Activated CD4-positive, alpha-beta memory T cell treated with anti-CD3 and anti-CD28 coated beads, Interleukin-2, amount 10 ng/mL, durations not matched to agents 7 days and 5 days (primary cell): Measurements from ENCODE around the gene WDR33. TPM values are rescaled to one million over a fixed set of nuclear protein-coding genes. Genes with fewer than 3 reads are reported as not detected.
"Not testable (repeated sequence)": the region's sequence is repeated elsewhere in the genome, so short reads cannot be mapped to it uniquely, and the experiment has no call there.

Source experiments
- CTCF ChIA-PET: fragments of 350-600 bp; sonication (Branson Sonifier 250); formaldehyde crosslinking; loops from one replicate; lab custom pipeline; 2021; ENCODE audit warnings: antibody characterized with exemption, inconsistent platforms; lab: Charles Lee
- POLR2A ChIA-PET: fragments of 350-600 bp; sonication (Branson Sonifier 250); formaldehyde crosslinking; loops from one replicate; lab custom pipeline; 2021; ENCODE audit warnings: antibody characterized with exemption; lab: Charles Lee
- DNase-seq: peaks from one replicate; pipeline ENCODE4 v3.0.0-alpha.2; 2020
- H3K27ac Mint-ChIP-seq: one replicate; pipeline ENCODE4 v1.8.0; 2021; ENCODE audit warnings: mild to moderate bottlenecking, mixed read lengths
- H3K27me3 Mint-ChIP-seq: one replicate; pipeline ENCODE4 v1.8.0; 2021; ENCODE audit warnings: mixed read lengths
- H3K36me3 Mint-ChIP-seq: one replicate; pipeline ENCODE4 v1.8.0; 2021; ENCODE audit warnings: low read depth, mixed read lengths
- H3K4me1 Mint-ChIP-seq: one replicate; pipeline ENCODE4 v1.8.0; 2021; ENCODE audit warnings: mixed read lengths
- H3K4me3 Mint-ChIP-seq: one replicate; pipeline ENCODE4 v1.8.0; 2021; ENCODE audit warnings: mild to moderate bottlenecking, mixed read lengths
- H3K9me3 Mint-ChIP-seq: one replicate; pipeline ENCODE4 v1.8.0; 2021; ENCODE audit warnings: mixed read lengths
- total RNA-seq, 2 experiments: library from RNA; stranded (reverse); gene quantifications; one replicate each; pipeline ENCODE4 v1.2.3, GENCODE V29; 2021

Gene WDR33
- total RNA-seq, 2 experiments from 2014 or later: 63.7 to 65.1 TPM

GRCh38 chr2:127806860-127807259 lies 4.1 kb downstream of the WDR33 start:
- H3K4me3 Mint-ChIP-seq, H3K27me3 Mint-ChIP-seq, H3K9me3 Mint-ChIP-seq, DNase-seq, POLR2A ChIA-PET, H3K27ac Mint-ChIP-seq: not testable (repeated sequence)
- Mint-ChIP-seq H3K4me1 (peaks cover 54% of the 10 kb centered on the region), H3K36me3 (peaks cover 42% of the 10 kb centered on the region)
- CTCF ChIA-PET: interaction anchor here (0.7 kb wide), 1 partner anchor 22 kb away, joined by 4 read pairs; no protein-coding TSS in a partner anchor

GRCh38 chr2:127805491-127805890 lies 5.5 kb downstream of the WDR33 start:
- ChIA-PET CTCF (interaction anchor here (0.7 kb wide), 1 partner anchor 13 kb away, joined by 5 read pairs; no protein-coding TSS in a partner anchor), POLR2A (no interaction called here)
- Mint-ChIP-seq H3K36me3 (peaks cover 37% of the 10 kb centered on the region), H3K27ac (no peak overlapping the region), H3K27me3 (no peaks in the 10 kb centered on the region), H3K4me3 (no peak overlapping the region), H3K9me3 (no peaks in the 10 kb centered on the region), H3K4me1 (peaks cover 45% of the 10 kb centered on the region)
- no peak for DNase-seq

GRCh38 chr2:127799926-127800325 lies 11.0 kb downstream of the WDR33 start:
- CTCF ChIA-PET: no interaction called here
- no peak overlapping the region for H3K27ac Mint-ChIP-seq
- no peak for DNase-seq
- no peaks in the 10 kb centered on the region for H3K27me3 Mint-ChIP-seq
- H3K36me3 Mint-ChIP-seq: peaks cover 35% of the 10 kb centered on the region
- H3K4me3 Mint-ChIP-seq: no peak overlapping the region
- H3K9me3 Mint-ChIP-seq: no peaks in the 10 kb centered on the region
- POLR2A ChIA-PET: interaction anchor here (2.5 kb wide), 1 partner anchor 11 kb away, joined by 8 read pairs; the partner anchor contains the start of gene WDR33
- H3K4me1 Mint-ChIP-seq: peaks cover 22% of the 10 kb centered on the region

GRCh38 chr2:127796389-127796788 lies 14.6 kb downstream of the WDR33 start:
- ChIA-PET POLR2A (no interaction called here), CTCF (no interaction called here)
- no peak for DNase-seq
- Mint-ChIP-seq H3K27ac (no peak overlapping the region), H3K9me3 (no peaks in the 10 kb centered on the region), H3K36me3 (peaks cover 31% of the 10 kb centered on the region), H3K27me3 (no peaks in the 10 kb centered on the region), H3K4me1 (peaks cover 18% of the 10 kb centered on the region), H3K4me3 (no peak overlapping the region)

- Mint-ChIP-seq H3K4me1 (peaks cover 20% of the 10 kb centered on the region), H3K36me3 (peaks cover 37% of the 10 kb centered on the region)
- POLR2A ChIA-PET, H3K4me3 Mint-ChIP-seq, H3K27me3 Mint-ChIP-seq, H3K9me3 Mint-ChIP-seq, H3K27ac Mint-ChIP-seq, DNase-seq, CTCF ChIA-PET: not testable (repeated sequence)
These were observed 16.1 kb downstream of the WDR33 start for GRCh38 chr2:127794901-127795300.

- ChIA-PET POLR2A (no interaction called here), CTCF (no interaction called here)
- Mint-ChIP-seq H3K9me3 (no peaks in the 10 kb centered on the region), H3K4me3 (no peak overlapping the region), H3K27ac (no peak overlapping the region), H3K27me3 (no peaks in the 10 kb centered on the region), H3K4me1 (peaks cover 15% of the 10 kb centered on the region), H3K36me3 (peaks cover 30% of the 10 kb centered on the region)
- DNase-seq: no peak
These were observed 18.2 kb downstream of the WDR33 start for GRCh38 chr2:127792805-127793204.

GRCh38 chr2:127790694-127791529 lies 20.1 kb downstream of the WDR33 start:
- DNase-seq: no peak
- Mint-ChIP-seq H3K27me3 (no peaks in the 10 kb centered on the region), H3K36me3 (peaks cover 19% of the 10 kb centered on the region), H3K9me3 (no peaks in the 10 kb centered on the region), H3K27ac (no peak overlapping the region), H3K4me3 (no peak overlapping the region), H3K4me1 (peaks cover 7% of the 10 kb centered on the region)
- CTCF ChIA-PET: no interaction called here
- POLR2A ChIA-PET: no interaction called here

- Mint-ChIP-seq H3K9me3 (no peaks in the 10 kb centered on the region), H3K4me1 (peaks cover 9% of the 10 kb centered on the region), H3K4me3 (no peak overlapping the region), H3K27me3 (no peaks in the 10 kb centered on the region), H3K27ac (no peak overlapping the region), H3K36me3 (peaks cover 25% of the 10 kb centered on the region)
- no peak for DNase-seq
- ChIA-PET POLR2A (no interaction called here), CTCF (no interaction called here)
These were observed 24.7 kb downstream of the WDR33 start for GRCh38 chr2:127786048-127786809.

- no peak overlapping the region for H3K27ac Mint-ChIP-seq
- no peaks in the 10 kb centered on the region for H3K27me3 Mint-ChIP-seq
- POLR2A ChIA-PET: no interaction called here
- CTCF ChIA-PET: interaction anchor here (0.6 to 1.3 kb wide), 2 partner anchors 16 to 22 kb away, joined by 3 to 4 read pairs; no protein-coding TSS in a partner anchor
- no peak overlapping the region for H3K4me3 Mint-ChIP-seq
- no peaks in the 10 kb centered on the region for H3K9me3 Mint-ChIP-seq
- DNase-seq: no peak
- peaks cover 7% of the 10 kb centered on the region for H3K4me1 Mint-ChIP-seq
- peaks cover 22% of the 10 kb centered on the region for H3K36me3 Mint-ChIP-seq
These were observed 25.9 kb downstream of the WDR33 start for GRCh38 chr2:127784965-127785518.

- Mint-ChIP-seq H3K4me1 (peaks cover 10% of the 10 kb centered on the region), H3K36me3 (peaks cover 31% of the 10 kb centered on the region), H3K4me3 (no peak overlapping the region), H3K9me3 (no peaks in the 10 kb centered on the region), H3K27me3 (no peaks in the 10 kb centered on the region), H3K27ac (no peak overlapping the region)
- ChIA-PET POLR2A (no interaction called here), CTCF (interaction anchor here (0.6 kb wide), 1 partner anchor 111 kb away, joined by 3 read pairs; no protein-coding TSS in a partner anchor)
- DNase-seq: no peak
These were observed 27.9 kb downstream of the WDR33 start for GRCh38 chr2:127783101-127783500.

- Mint-ChIP-seq H3K4me3 (no peak overlapping the region), H3K9me3 (no peaks in the 10 kb centered on the region), H3K27me3 (no peaks in the 10 kb centered on the region), H3K27ac (no peak overlapping the region), H3K36me3 (peaks cover 18% of the 10 kb centered on the region), H3K4me1 (peaks cover 3% of the 10 kb centered on the region)
- CTCF ChIA-PET: interaction anchor here (0.6 to 0.9 kb wide), 2 partner anchors 22 to 65 kb away, joined by 3 read pairs; no protein-coding TSS in a partner anchor
- no peak for DNase-seq
- POLR2A ChIA-PET: interaction anchor here (0.8 kb wide), 1 partner anchor 32 kb away, joined by 3 read pairs; the partner anchor contains the start of gene WDR33
These were observed 32.1 kb downstream of the WDR33 start for GRCh38 chr2:127778850-127779249.

GRCh38 chr2:127778447-127778846 lies 32.5 kb downstream of the WDR33 start:
- Mint-ChIP-seq H3K27me3 (no peaks in the 10 kb centered on the region), H3K36me3 (peaks cover 18% of the 10 kb centered on the region), H3K4me3 (no peak overlapping the region), H3K4me1 (peaks cover 3% of the 10 kb centered on the region), H3K27ac (no peak overlapping the region), H3K9me3 (no peaks in the 10 kb centered on the region)
- no peak for DNase-seq
- CTCF ChIA-PET: interaction anchor here (0.9 kb wide), 1 partner anchor 22 kb away, joined by 3 read pairs; no protein-coding TSS in a partner anchor
- POLR2A ChIA-PET: interaction anchor here (0.8 kb wide), 1 partner anchor 33 kb away, joined by 3 read pairs; the partner anchor contains the start of gene WDR33
